HEK293T (cell line): ENCODE measurements around the gene NBPF12.
"Not testable (repeated sequence)": the region's sequence is repeated elsewhere in the genome, so short reads cannot be mapped to it uniquely, and the experiment has no call there.

Experiments used
- BHLHE40 ChIP-seq: fragments of 450-650 bp; IDR thresholded peaks from 2 replicates; pipeline ENCODE4 v1.6.1; 2016; ENCODE audit warnings: mild to moderate bottlenecking, moderate library complexity, borderline replicate concordance
- CTBP1 ChIP-seq: fragments of 450-650 bp; IDR thresholded peaks from 2 replicates; pipeline ENCODE4 v1.6.1; 2016; ENCODE audit warnings: borderline replicate concordance
- ELF4 ChIP-seq: fragments of 450-650 bp; IDR thresholded peaks from 2 replicates; pipeline ENCODE4 v1.6.1; 2017; ENCODE audit warnings: antibody characterized with exemption
- FOXA1 ChIP-seq: fragments of 450-650 bp; IDR thresholded peaks from 2 replicates; pipeline ENCODE4 v1.6.1; 2016; ENCODE audit warnings: mild to moderate bottlenecking
- FOXK2 ChIP-seq: fragments of 450-650 bp; IDR thresholded peaks from 2 replicates; pipeline ENCODE4 v1.6.1; 2016; ENCODE audit warnings: mild to moderate bottlenecking
- FOXM1 ChIP-seq: fragments of 450-650 bp; IDR thresholded peaks from 2 replicates; pipeline ENCODE4 v1.6.1; 2017; ENCODE audit warnings: mild to moderate bottlenecking, borderline replicate concordance
- HDGF ChIP-seq: fragments of 450-650 bp; IDR thresholded peaks from 2 replicates; pipeline ENCODE4 v1.6.1; 2017; ENCODE audit warnings: antibody characterized with exemption, borderline replicate concordance
- L3MBTL2 ChIP-seq: fragments of 450-650 bp; conservative IDR thresholded peaks from 2 replicates; pipeline ENCODE4 v1.6.1; 2016; ENCODE audit warnings: mild to moderate bottlenecking
- LEF1 ChIP-seq: fragments of 450-650 bp; IDR thresholded peaks from 2 replicates; pipeline ENCODE4 v1.6.1; 2017; ENCODE audit warnings: mild to moderate bottlenecking, borderline replicate concordance
- SP1 ChIP-seq: fragments of 450-650 bp; IDR thresholded peaks from 2 replicates; pipeline ENCODE4 v1.6.1; 2017
- SUZ12 ChIP-seq: fragments of 450-650 bp; IDR thresholded peaks from 2 replicates; pipeline ENCODE4 v1.6.1; 2016; ENCODE audit warnings: mild to moderate bottlenecking
- TARDBP ChIP-seq: fragments of 450-650 bp; IDR thresholded peaks from 2 replicates; pipeline ENCODE4 v1.6.1; 2016
- ZNF384 ChIP-seq: fragments of 450-650 bp; IDR thresholded peaks from 2 replicates; pipeline ENCODE4 v1.6.1; 2016
- TF ChIP-seq, protein P1 (sequence below): fragments of 450-650 bp; IDR thresholded peaks from 2 replicates; pipeline ENCODE4 v1.6.1; 2016

DNA sequence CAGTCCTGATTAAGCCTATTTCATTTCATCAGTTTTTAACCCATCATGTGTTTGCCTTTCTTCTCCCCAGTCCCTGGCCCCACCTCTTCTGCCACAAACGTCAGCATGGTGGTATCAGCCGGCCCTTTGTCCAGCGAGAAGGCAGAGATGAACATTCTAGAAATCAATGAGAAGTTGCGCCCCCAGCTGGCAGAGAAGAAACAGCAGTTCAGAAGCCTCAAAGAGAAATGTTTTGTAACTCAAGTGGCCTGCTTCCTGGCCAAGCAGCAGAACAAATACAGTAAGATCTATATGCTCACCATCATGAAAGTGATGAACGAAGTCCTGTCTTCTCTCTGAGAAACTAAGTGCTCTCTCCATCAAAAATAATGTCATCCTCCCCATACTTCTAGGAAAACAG, 34.6 kb downstream of the NBPF12 start:
- not testable (repeated sequence) for TF ChIP-seq LEF1, FOXM1, BHLHE40, HDGF, SUZ12, SP1, TARDBP, CTBP1, L3MBTL2, ELF4, FOXK2, ZNF384, FOXA1
- TF ChIP-seq, protein P1, sequence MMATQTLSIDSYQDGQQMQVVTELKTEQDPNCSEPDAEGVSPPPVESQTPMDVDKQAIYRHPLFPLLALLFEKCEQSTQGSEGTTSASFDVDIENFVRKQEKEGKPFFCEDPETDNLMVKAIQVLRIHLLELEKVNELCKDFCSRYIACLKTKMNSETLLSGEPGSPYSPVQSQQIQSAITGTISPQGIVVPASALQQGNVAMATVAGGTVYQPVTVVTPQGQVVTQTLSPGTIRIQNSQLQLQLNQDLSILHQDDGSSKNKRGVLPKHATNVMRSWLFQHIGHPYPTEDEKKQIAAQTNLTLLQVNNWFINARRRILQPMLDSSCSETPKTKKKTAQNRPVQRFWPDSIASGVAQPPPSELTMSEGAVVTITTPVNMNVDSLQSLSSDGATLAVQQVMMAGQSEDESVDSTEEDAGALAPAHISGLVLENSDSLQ, result not testable (repeated sequence)
